GM15510 (cell line): ENCODE measurements around the gene E2F6.

Experiments
- POLR2A ChIP-seq: IDR thresholded peaks from 3 replicates; pipeline ENCODE4 v1.6.1; 2011; ENCODE audit warnings: borderline replicate concordance; ENCODE audit not compliant: insufficient read length; ENCODE audit errors: extremely low read depth

The E2F6 gene

GRCh38 chr2:11444737-11445136, 21.2 kb downstream of the E2F6 start:
- TF ChIP-seq POLR2A = no peak

- no peak for TF ChIP-seq POLR2A
These were observed 27.3 kb downstream of the E2F6 start for GRCh38 chr2:11438555-11439080.

- no peak for TF ChIP-seq POLR2A
These were observed 28.4 kb downstream of the E2F6 start for GRCh38 chr2:11437602-11438001.

GRCh38 chr2:11435036-11435435, 30.9 kb downstream of the E2F6 start:
- no peak for TF ChIP-seq POLR2A

GRCh38 chr2:11434443-11434842, 31.5 kb downstream of the E2F6 start:
- TF ChIP-seq POLR2A = no peak

- no peak for TF ChIP-seq POLR2A
These were observed 32.1 kb downstream of the E2F6 start for GRCh38 chr2:11433822-11434221.

GRCh38 chr2:11430729-11431128, 35.2 kb downstream of the E2F6 start:
- no peak for TF ChIP-seq POLR2A

- no peak for TF ChIP-seq POLR2A
These were observed 38.7 kb downstream of the E2F6 start for GRCh38 chr2:11427224-11427623.

GRCh38 chr2:11422901-11423435, 43.0 kb downstream of the E2F6 start:
- TF ChIP-seq POLR2A = no peak

GRCh38 chr2:11422491-11422865, 43.5 kb downstream of the E2F6 start:
- no peak for TF ChIP-seq POLR2A

GRCh38 chr2:11421863-11422490, 44.0 kb downstream of the E2F6 start:
- TF ChIP-seq POLR2A = no peak

GRCh38 chr2:11420671-11421070, 45.3 kb downstream of the E2F6 start:
- TF ChIP-seq POLR2A = no peak

GRCh38 chr2:11420190-11420589, 45.8 kb downstream of the E2F6 start:
- no peak for TF ChIP-seq POLR2A

GRCh38 chr2:11419781-11420180, 46.2 kb downstream of the E2F6 start:
- TF ChIP-seq POLR2A = no peak

GRCh38 chr2:11417946-11418585, 47.9 kb downstream of the E2F6 start:
- TF ChIP-seq POLR2A = no peak

- TF ChIP-seq POLR2A = no peak
These were observed 49.0 kb downstream of the E2F6 start for GRCh38 chr2:11416931-11417330.

- no peak for TF ChIP-seq POLR2A
These were observed 49.8 kb downstream of the E2F6 start for GRCh38 chr2:11416186-11416585.
